Epithelial cell of proximal tubule (primary cell): ENCODE measurements around the gene PCDHGC3. TPM values are rescaled to one million over a fixed set of nuclear protein-coding genes. Genes with fewer than 3 reads are reported as not detected.
A peak's percentile ranks its signal among the peaks of the same experiment; 100 is the strongest.

Experiments used
- DNase-seq: peaks from one replicate; pipeline ENCODE4 v3.0.0-alpha.2; 2011; ENCODE audit warnings: low read depth
- H3K4me3 ChIP-seq: 2 replicates; pipeline ENCODE4 v1.5.1; 2011; ENCODE audit warnings: low read depth, mild to moderate bottlenecking, low read length
- total RNA-seq: library from RNA; depleted of rRNA; stranded (reverse); fragments of >200 nt; gene quantifications from 2 replicates; pipeline ENCODE4 v1.2.3, GENCODE V29; 2015
- TF ChIP-seq, protein P1 (sequence below): conservative IDR thresholded peaks from 2 replicates; pipeline ENCODE4 v1.5.1; 2012; ENCODE audit warnings: low read depth, mild to moderate bottlenecking, low read length

Gene PCDHGC3
- total RNA-seq, 1 donor from 2014 or later, result 23.2 TPM

- TF ChIP-seq, protein P1, sequence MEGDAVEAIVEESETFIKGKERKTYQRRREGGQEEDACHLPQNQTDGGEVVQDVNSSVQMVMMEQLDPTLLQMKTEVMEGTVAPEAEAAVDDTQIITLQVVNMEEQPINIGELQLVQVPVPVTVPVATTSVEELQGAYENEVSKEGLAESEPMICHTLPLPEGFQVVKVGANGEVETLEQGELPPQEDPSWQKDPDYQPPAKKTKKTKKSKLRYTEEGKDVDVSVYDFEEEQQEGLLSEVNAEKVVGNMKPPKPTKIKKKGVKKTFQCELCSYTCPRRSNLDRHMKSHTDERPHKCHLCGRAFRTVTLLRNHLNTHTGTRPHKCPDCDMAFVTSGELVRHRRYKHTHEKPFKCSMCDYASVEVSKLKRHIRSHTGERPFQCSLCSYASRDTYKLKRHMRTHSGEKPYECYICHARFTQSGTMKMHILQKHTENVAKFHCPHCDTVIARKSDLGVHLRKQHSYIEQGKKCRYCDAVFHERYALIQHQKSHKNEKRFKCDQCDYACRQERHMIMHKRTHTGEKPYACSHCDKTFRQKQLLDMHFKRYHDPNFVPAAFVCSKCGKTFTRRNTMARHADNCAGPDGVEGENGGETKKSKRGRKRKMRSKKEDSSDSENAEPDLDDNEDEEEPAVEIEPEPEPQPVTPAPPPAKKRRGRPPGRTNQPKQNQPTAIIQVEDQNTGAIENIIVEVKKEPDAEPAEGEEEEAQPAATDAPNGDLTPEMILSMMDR, result no peak
- H3K4me3 ChIP-seq, result no peak overlapping the region
- no peak for DNase-seq
Observed at GRCh38 chr5:141437221-141437620, 38.5 kb upstream of the PCDHGC3 start.

DNA sequence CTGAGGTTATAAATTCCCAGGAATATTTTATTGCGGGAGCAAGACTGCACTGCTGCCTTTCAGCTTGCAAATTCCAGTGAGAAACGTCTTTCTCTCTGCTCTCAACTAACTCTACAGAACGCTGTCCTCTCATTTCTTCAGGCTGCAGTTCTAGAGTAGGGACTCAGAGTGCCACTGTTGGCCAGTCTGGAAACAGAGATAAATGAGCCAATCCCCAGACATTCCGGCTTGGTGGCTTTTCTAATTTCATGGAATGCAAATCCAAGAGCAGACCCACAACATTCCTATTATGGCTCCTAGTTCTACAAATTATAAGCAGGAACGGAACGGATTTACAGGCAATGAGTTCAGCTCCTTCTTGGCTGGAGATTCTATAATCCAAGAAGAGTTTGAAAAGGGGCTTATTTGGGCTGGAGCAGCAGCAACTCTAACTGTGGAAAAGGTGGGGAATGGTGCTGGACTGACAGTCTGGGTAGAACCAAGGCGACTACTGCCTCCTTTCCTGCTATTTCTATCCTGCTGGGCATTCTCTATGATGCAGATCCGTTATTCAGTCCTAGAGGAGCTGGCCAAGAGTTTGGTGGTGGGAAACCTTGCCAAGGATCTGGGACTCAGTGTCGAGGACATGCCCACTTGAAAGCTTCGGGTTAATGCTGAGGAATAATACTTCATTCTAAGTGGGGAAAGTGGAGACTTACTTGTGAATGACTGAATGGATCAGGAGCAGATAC is 36.2 kb upstream of the PCDHGC3 start:
- no peak overlapping the region for H3K4me3 ChIP-seq
- DNase-seq, result no peak
- TF ChIP-seq, protein P1, result no peak

DNA sequence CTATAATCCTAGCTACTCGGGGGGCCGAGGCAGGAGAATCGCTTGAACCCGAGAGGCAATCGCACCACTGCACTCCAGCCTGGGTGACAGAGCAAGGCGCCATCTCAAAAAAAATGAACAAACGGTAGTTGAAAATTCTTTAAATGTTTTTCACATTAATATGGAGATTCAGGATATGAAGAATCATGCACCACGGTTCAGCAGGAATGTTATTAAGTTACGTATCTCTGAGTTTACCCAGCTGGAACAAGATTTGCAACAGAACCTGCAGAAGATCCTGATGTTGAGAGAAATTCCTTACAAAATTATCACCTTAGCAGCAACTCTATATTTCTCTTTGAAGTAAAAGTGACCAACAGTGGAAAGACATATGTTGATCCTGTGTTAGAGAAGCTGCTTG is 35.4 kb upstream of the PCDHGC3 start:
- DNase-seq, result no peak
- TF ChIP-seq, protein P1, result no peak

DNA sequence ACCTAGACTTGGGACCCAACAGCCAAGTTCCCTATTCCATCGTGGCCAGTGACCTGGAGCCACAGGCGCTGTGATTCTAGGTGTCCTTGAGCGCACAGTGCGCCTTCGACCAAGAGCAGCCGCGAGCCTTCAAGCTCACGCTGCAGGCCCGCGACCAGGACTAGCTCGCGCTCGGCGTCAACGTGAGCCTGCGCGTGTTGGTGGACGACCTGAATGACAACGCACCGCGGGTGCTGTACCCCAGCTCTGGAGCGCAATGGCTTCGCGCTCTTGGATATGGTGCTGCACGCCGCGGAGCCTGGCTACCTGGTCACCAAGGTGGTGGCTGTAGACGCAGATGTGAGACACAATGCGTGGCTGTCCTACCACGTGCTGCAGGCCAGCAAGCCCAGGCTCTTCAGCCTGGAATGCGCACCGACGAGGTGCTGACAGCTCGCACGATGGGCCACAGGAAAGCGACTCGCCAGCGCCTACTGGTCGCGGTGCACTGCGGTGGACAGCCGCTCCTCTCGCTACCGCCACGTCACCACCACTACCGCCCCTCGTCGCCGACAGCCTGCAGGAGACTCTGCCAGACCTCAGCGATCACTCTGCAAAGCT is 34.1 kb upstream of the PCDHGC3 start:
- TF ChIP-seq, protein P1, result no peak
- H3K4me3 ChIP-seq, result no peak overlapping the region
- no peak for DNase-seq

More for the DNA sequence above, 35.4 kb upstream of the PCDHGC3 start:
- H3K4me3 ChIP-seq, result no peak overlapping the region

DNA sequence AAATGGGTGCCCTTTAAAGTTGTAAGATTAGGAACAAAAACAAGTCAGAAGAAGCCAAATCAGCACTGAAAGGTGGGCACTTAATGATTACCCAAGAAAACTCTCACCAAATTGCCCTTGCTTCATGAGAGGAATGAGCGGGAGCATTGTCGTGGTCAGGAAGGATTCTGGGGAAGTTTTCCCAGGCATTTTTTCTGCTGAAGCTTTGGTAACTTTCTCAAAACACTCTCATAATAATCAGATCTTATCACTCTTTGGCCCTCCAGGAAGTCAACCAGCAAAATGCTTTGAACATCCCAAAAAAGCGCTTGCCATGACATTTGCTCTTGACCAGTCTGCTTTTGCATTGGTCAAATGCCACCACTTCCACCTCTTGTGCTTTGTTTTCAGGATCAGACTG is 10.4 kb upstream of the PCDHGC3 start:
- TF ChIP-seq, protein P1, result no peak
- DNase-seq, result no peak
- no peak overlapping the region for H3K4me3 ChIP-seq

- TF ChIP-seq, protein P1, result no peak
- DNase-seq, result peak; percentile 32
- peak overlapping the region; percentile 71 for H3K4me3 ChIP-seq
Observed at GRCh38 chr5:141476132-141476911, 556 bp downstream of the PCDHGC3 start.
